HG03520 (cell line): ENCODE data around the gene GRIK3.

Experiments
- ATAC-seq: cut with Tn5 transposase; IDR thresholded peaks from one replicate; pipeline ENCODE4 v1.9.1; 2021; ENCODE audit warnings: mild to moderate bottlenecking, moderate library complexity; ENCODE audit not compliant: unreplicated experiment

The GRIK3 gene

GRCh38 chr1:37047542-37047941 is 13.2 kb upstream of the GRIK3 start:
- ATAC-seq: no peak

GRCh38 chr1:37043101-37043500 is 8.8 kb upstream of the GRIK3 start:
- no peak for ATAC-seq

DNA sequence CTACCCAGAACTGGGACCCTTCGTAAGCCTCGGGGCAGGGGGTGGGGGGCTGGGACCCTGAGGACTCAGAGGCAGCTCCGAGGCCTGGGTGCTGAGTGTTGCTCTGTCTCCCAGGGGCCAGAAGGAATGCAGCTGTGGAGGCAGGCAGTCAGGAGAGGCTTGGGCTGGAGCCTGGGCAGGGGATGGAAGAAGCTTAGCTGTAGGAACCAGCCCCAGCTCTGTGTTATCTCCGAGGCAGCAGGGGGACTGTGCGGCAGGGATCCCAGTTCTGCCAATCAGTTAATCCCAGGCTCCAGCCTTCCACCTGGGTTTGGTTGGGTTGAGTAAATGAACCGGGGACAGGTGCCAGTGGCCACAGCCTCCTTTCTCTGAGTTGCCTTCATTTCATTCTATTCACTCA is 8.2 kb upstream of the GRIK3 start:
- ATAC-seq: no peak

DNA sequence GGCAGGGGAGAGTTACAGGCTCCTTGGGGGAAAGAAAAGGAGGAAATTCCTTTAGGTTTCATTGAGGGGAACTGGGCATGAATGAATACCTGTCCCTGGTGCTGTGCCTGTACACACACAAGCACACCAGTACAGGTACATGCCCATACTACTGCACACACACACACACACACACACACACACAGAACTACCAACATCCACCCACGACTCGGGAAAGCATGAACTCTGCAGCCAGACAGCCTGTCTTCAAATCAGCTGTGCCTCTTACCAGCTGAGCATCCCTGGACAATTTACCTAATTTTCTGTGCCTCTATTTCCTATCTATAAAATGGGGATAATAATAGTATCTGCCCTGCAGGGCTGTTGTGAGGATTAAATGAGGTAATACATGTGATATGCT is 7.2 kb upstream of the GRIK3 start:
- no peak for ATAC-seq

GRCh38 chr1:37040773-37041172 is 6.5 kb upstream of the GRIK3 start:
- ATAC-seq: no peak

DNA sequence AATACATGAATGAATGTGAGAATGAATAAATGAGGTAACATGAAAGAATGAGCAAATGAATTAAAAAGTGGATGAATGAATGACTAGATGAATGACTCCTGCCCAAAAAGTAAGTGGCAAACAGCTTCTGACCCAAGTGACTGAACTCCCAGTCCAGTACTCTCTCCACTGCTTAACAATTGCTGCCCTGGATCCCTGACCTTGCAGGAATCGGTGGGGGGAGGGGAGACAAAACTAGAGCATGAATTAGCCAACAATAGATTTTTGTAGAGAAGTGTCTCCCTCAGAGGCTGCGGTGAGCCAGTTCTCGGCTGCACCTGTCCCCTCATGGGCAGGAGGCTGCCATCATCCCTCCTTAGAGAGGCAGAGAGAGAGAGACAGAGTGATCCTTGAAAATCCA is 5.9 kb upstream of the GRIK3 start:
- no peak for ATAC-seq

DNA sequence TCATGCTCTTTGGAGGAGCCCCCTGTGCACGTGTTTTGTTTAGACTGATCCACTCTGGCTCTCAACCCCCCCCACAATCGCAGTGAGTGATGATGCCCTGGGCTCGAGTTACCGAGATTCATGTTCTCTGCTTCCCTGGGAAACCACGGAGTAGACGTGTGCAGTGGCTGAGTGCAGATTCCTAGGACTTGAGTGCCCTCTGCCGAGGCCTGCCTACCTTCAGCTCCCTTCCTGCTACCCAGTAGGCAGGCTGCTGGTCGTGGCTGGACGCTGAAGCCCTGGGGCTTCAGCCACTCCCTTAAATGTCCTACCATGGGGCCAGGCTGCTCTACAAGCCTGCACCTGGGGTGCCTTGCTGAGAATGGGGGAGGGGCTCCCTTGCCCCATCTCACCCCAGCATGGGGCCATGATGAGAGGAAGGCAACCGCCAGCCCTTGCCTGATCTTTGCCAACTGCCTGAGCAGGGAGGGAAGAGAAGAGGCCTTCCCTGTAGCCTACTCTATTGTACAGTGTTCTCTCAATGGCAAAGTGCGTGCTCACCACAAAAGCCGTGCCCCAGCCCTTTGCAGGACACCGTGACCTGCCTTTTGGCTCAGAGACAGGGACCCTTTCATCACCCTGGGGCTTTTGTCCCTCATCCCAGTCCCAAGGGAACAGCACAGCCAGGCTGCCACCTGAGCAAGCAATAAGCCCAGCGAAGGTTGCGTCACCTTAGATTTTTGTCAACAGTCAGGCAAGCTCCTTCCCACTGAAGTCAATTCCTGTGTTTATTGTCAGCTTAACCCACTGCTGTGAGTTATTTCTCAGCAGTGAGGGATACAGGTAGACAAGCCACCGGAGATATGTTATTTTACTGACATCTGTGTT is 4.1 kb upstream of the GRIK3 start:
- ATAC-seq: no peak

GRCh38 chr1:37037690-37038089 is 3.4 kb upstream of the GRIK3 start:
- no peak for ATAC-seq

DNA sequence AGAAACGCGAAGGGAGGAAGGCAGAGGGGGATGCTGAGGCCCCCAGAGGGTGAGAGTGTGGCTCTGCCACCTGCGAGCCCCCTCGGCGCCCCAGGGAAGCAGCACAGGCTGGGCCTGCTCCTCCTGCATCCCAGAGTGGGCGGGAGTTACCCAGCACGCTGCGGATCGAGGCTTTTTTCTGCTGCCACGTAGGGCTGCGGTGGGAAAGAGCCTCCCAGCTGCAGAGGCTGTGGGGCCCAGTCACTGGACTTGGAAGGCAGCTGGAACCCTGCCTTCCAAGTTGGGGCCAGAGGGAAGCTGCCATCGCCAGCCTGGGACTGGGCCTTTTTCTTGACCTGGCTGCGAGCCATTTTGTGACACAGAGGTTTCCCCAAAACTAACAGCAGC is 2.3 kb upstream of the GRIK3 start:
- no peak for ATAC-seq

DNA sequence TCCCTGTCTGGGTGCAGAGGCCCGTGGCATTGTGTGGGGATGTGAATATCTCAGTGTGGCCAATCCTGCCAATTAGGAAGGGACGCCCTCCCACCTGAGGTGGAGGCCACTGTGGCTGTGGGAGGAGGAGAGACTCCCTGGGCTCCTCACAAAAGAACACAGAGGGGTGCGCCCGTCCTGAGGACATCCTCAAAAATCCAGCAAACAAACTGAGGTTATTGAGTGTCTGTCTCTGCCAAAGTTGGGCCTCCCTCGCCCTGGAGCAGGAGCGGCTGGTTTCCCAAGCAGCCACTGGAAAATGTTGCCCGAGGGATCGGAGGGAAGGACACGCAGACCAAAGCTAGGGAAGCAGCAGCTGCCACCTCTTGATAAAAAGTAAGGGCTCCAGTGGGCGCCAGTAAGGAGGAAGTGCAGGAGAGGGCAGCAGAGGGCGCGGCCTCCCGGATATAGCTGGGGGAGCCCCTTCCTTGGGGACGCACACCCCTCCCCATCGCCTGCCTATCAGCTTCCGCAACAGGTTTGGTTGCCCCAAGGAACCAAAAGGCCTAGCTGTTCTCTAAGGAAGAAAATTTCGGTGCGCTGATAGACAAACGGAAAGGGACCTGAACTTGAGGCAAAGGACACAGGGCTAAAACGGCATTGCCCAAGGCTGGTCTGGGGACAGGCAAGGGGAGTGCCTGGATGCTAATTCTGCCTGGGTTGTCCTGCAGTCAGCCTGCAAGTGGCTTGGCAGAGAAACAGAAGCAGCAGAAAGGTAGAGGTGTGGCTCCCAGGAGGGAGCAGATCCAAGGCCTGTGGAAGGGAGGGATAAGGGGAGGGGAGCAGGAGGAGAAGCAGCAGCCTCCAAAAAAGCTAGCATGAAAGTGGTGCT is 1.7 kb upstream of the GRIK3 start:
- ATAC-seq: no peak

GRCh38 chr1:37035014-37035691 is 838 bp upstream of the GRIK3 start:
- no peak for ATAC-seq

DNA sequence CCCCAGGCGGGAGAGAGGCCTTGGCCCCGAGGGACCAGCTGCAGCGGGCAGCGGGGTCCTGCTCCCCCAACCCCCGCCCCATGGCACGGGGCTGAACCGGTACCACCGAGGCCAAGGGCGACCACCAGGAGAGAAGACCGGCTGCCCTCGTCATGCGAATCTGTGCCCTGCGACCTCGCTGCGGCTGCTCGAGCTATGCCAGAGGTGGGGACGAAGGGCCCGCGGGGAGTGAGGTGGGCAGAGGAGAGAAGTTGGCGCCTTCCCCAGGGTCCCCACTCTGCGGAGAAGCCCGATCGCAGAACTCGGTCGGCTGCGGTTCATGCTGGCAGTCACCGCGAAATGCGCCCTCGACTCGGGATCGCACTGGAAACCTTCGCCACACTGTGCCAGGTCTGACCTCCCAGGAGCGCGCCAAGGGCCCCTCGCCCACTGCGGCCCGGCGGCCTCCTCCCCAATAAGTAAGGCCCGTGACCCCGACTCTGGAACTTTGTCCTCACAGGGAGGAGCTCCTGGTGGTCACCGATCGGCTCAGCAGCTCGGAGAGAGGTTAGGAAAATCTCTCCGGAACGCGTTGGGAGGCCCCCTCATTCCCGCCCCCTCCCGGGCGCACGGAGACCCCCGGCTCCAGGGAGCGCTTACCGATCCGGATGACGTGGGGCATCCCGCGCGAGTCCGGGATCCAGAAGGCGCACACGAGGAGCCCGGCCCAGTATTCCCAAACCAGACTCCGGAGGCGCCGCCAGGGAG is 787 bp downstream of the GRIK3 start:
- no peak for ATAC-seq

GRCh38 chr1:37032660-37033354 is 1.5 kb downstream of the GRIK3 start:
- ATAC-seq: no peak

DNA sequence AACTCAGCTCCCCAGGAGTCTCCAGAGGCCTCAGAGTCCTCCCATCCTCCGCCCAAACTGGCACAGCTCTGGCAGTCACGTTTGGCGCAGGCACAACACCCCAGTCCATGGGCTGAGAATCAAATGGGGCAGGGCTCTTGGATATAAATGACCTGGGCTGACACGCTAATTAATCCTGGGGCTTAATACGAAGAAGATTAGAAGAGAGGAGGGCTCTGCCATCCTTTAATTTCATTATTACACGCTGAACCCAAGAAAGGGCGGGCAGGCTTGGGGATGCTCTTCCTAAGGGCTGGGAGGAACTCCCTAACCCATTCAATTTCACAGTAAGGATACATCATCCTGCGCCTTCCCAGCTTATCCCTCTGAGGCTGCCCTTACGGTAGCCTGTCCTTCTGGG is 2.4 kb downstream of the GRIK3 start:
- no peak for ATAC-seq

DNA sequence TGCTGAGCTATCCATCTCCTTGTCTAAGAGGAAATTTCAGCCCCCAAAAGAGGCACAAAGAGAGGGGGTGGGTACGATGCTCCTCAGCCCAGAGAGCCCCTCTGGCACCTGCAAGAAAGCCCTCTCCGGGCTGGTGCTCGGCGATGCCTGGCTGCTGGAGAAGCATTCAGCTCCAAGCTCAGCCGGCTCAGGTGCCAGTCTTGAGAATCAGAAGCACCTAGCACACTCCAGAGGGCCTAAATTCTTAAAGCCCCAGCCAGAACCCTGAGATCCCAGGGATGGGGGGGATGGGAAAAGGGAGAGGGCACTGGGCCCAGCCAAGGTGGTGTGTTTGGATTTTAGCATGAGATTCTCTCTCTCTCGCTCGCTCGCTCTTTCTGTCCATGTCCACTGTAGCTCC is 2.9 kb downstream of the GRIK3 start:
- ATAC-seq: no peak

- no peak for ATAC-seq
Measured at GRCh38 chr1:37028981-37029617, 5.2 kb downstream of the GRIK3 start.

- no peak for ATAC-seq
Measured at GRCh38 chr1:37021502-37021901, 12.8 kb downstream of the GRIK3 start.

DNA sequence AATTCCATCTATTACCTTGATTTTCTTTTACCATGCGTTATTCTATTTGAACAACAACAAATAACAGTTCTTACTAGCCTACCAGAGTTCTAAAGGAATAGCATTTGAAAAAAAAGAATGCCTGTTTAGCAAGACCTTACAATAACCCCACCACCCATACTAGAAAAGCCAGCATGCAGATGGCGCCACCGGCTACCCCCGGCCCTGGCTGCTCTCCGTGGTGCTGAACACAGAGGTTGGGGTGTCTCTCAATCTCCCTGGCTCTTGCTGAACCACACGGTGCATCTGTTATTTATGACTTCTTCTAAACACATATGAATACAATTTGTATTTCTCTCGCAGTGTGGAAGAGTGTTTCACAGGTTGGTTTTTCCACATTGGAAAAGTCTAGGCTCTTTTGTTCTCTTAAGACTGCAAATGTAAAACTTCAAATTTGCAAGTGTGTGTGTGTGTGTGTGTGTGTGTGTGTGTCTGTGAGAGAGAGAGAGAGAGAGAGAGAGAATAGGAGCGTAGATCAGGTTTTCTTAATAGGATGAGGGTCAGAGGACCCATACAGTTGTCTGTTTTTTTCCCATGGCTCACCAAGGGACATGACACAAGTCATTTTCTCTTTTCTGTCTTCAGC is 13.6 kb downstream of the GRIK3 start:
- ATAC-seq: no peak

DNA sequence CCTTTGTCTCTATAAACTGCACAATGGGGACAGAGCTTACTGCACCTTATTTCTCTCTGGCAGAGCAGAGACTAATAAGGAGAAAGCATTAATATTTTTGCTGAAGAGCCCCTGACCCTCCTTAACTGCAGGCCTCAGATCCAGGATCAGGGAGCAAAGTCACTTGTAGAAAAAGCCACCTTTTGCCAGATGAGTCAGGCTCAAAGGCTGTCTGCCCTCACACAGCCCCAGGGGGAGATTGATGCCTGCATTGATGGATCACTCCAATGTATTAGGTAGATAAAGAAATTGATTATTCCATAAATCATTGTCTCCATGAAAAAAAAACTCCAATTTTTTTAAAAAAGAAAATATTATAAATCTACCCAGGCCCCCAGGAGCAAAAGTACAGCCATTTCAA is 15.8 kb downstream of the GRIK3 start:
- ATAC-seq: no peak
